K562 (cell line): ENCODE results near the gene ZNF862. TPM values are rescaled to one million over a fixed set of nuclear protein-coding genes. Genes with fewer than 3 reads are reported as not detected.

Experiments used
- ATAC-seq: fragments of 200-7000 bp; cut with Tn5 transposase; 3 replicates; pipeline ENCODE4 v1.9.1; 2020; ENCODE audit warnings: moderate library complexity
- BruUV-seq: library from RNA; stranded (reverse); fragments of 400-500 nt; replicated peaks from 2 replicates; lab custom pipeline; 2021; lab: Mats Ljungman, UMichigan
- CTCF ChIA-PET: fragments of 300-600 bp; formaldehyde crosslinking; extraction: SDS; loops from one replicate; lab custom pipeline; 2021; ENCODE audit warnings: low intra/inter-chr PET ratio; lab: Yijun Ruan, JAX
- POLR2A ChIA-PET: fragments of 300-600, 350-650 bp; sonication (Branson Sonifier 250); formaldehyde crosslinking; extraction: SDS; loops from one replicate; lab custom pipeline; 2021; ENCODE audit warnings: antibody characterized with exemption, inconsistent platforms; lab: Yijun Ruan, JAX
- DNase-seq, 4 experiments: peaks; one replicate each; pipeline versions ENCODE4 v3.0.0 to v3.0.0-alpha.2; 2011 to 2018; ENCODE audit warnings: low spot score in 3 of 4, mixed read lengths in 3 of 4; ENCODE audit errors: extremely low read depth in 1 of 4
- FAIRE-seq: peaks from 2 replicates; lab custom pipeline; 2011; peaks lifted over from hg19 to GRCh38; lab: Jason Lieb, UNC
- H2AFZ ChIP-seq: 2 replicates; pipeline ENCODE4 v1.6.0; 2011; ENCODE audit warnings: low read depth, low read length, control low read depth, inconsistent platforms
- H3K27ac ChIP-seq: fragments of 200-600 bp; 3 replicates; pipeline ENCODE4 v1.8.0; 2011; ENCODE audit warnings: low read depth, mild to moderate bottlenecking, control low read depth, inconsistent platforms, low read length, moderate library complexity, mixed read lengths; ENCODE audit errors: extremely low read depth
- H3K27me3 ChIP-seq, 2 experiments: fragments of 300-600 bp in 1 of 2; 2 replicates in 1 of 2; 3 replicates in 1 of 2; pipeline versions ENCODE4 v1.6.0 to v1.8.0; 2011; ENCODE audit warnings: inconsistent platforms in 2 of 2, low read length in 2 of 2, mild to moderate bottlenecking in 1 of 2, mixed read lengths in 1 of 2, moderate library complexity in 1 of 2; ENCODE audit not compliant: control insufficient read depth in 2 of 2, insufficient read depth in 2 of 2
- H3K36me3 ChIP-seq: fragments of 300-600 bp; 3 replicates; pipeline ENCODE4 v1.8.0; 2011; ENCODE audit warnings: mild to moderate bottlenecking, low read length, inconsistent platforms; ENCODE audit not compliant: control insufficient read depth, insufficient read depth
- H3K4me1 ChIP-seq, 2 experiments: fragments of 200-600 bp in 1 of 2; replicated peaks in 1 of 2; 2 replicates in 1 of 2; 3 replicates in 1 of 2; pipeline versions ENCODE4 v1.5.1 to v1.8.0; 2011; ENCODE audit warnings: inconsistent platforms in 2 of 2, low read length in 2 of 2, mild to moderate bottlenecking in 1 of 2, mixed read lengths in 1 of 2, moderate library complexity in 1 of 2; ENCODE audit not compliant: control insufficient read depth in 2 of 2, insufficient read depth in 2 of 2
- H3K4me2 ChIP-seq: 2 replicates; pipeline ENCODE4 v1.6.1; 2011; ENCODE audit warnings: low read length, control low read depth, inconsistent platforms, mixed read lengths; ENCODE audit not compliant: insufficient read depth
- H3K4me3 ChIP-seq: fragments of 200-600 bp; sonication (generic), shearing (Covaris generic); 2 replicates; pipeline ENCODE4 v1.5.1; 2016; ENCODE audit warnings: control low read depth, inconsistent platforms
- H3K79me2 ChIP-seq: fragments of 200-600 bp; 3 replicates; pipeline ENCODE4 v1.8.0; 2011; ENCODE audit warnings: low read length, inconsistent platforms; ENCODE audit not compliant: control insufficient read depth, insufficient read depth
- H3K9ac ChIP-seq, 2 experiments: 2 replicates each; pipeline versions ENCODE4 v1.6.0 to v1.6.1; 2011; ENCODE audit warnings: low read depth in 2 of 2, low read length in 2 of 2, control low read depth in 1 of 2, inconsistent platforms in 1 of 2, mild to moderate bottlenecking in 1 of 2, mixed read lengths in 1 of 2; ENCODE audit not compliant: insufficient read depth in 1 of 2
- H3K9me1 ChIP-seq: one replicate; pipeline ENCODE4 v1.6.0; 2011; ENCODE audit warnings: inconsistent platforms, mild to moderate bottlenecking, low read length, moderate library complexity; ENCODE audit not compliant: control insufficient read depth, insufficient read depth
- H3K9me3 ChIP-seq: replicated peaks from 2 replicates; pipeline ENCODE4 v1.5.1; 2011; ENCODE audit warnings: low read depth, low read length, inconsistent platforms; ENCODE audit not compliant: control insufficient read depth, insufficient read depth
- H4K20me1 ChIP-seq: replicated peaks from 2 replicates; pipeline ENCODE4 v1.6.1; 2011; ENCODE audit warnings: low read length, inconsistent platforms, mixed read lengths; ENCODE audit not compliant: control insufficient read depth, insufficient read depth
- CCAR2 ChIP-seq: fragments of 200-400 bp; formaldehyde crosslinking; IDR thresholded peaks from 2 replicates; pipeline ENCODE4 v1.6.1; 2017; ENCODE audit warnings: mild to moderate bottlenecking, low read depth, low read length
- HDAC3 ChIP-seq: fragments of 450-650 bp; IDR thresholded peaks from 2 replicates; pipeline ENCODE4 v1.6.1; 2018; ENCODE audit warnings: borderline replicate concordance, mild to moderate bottlenecking, moderate library complexity; ENCODE audit not compliant: partially characterized antibody
- NRF1 ChIP-seq, 2 experiments: fragments of 450-650 bp; IDR thresholded peaks in 1 of 2; conservative IDR thresholded peaks in 1 of 2; 2 replicates each; pipeline ENCODE4 v1.6.1; 2014; ENCODE audit warnings: mild to moderate bottlenecking in 2 of 2
- PCBP1 ChIP-seq: fragments of 200-400 bp; formaldehyde crosslinking; IDR thresholded peaks from 2 replicates; pipeline ENCODE4 v1.6.1; 2018; ENCODE audit warnings: mild to moderate bottlenecking, low read depth, low read length; ENCODE audit not compliant: poor library complexity, severe bottlenecking
- PTBP1 ChIP-seq: fragments of 200-400 bp; formaldehyde crosslinking; IDR thresholded peaks from 2 replicates; pipeline ENCODE4 v1.6.1; 2017; ENCODE audit warnings: low read depth, low read length
- PTTG1 ChIP-seq: fragments of 450-650 bp; IDR thresholded peaks from 2 replicates; pipeline ENCODE4 v1.6.1; 2016; ENCODE audit warnings: low read depth, mild to moderate bottlenecking, missing genetic modification characterization, missing compliant biosample characterization
- RBM34 ChIP-seq: fragments of 200-400 bp; formaldehyde crosslinking; IDR thresholded peaks from 2 replicates; pipeline ENCODE4 v1.6.1; 2018; ENCODE audit warnings: low read length, borderline replicate concordance; ENCODE audit not compliant: insufficient read depth
- SAP30 ChIP-seq: fragments of 200-600 bp; sonication (generic); IDR thresholded peaks from 2 replicates; pipeline ENCODE4 v1.6.1; 2012; ENCODE audit warnings: borderline replicate concordance, low read depth, mild to moderate bottlenecking, moderate library complexity, low read length, control low read depth, inconsistent platforms; ENCODE audit not compliant: insufficient read depth, poor library complexity, severe bottlenecking
- SIX5 ChIP-seq, 2 experiments: IDR thresholded peaks; 2 replicates each; pipeline ENCODE4 v1.6.1; 2011; ENCODE audit warnings: low read length in 2 of 2, borderline replicate concordance in 1 of 2, low read depth in 1 of 2, mild to moderate bottlenecking in 1 of 2, moderate library complexity in 1 of 2; ENCODE audit not compliant: insufficient read depth in 1 of 2
- SRF ChIP-seq, 2 experiments: fragments of 250-450, 450-650 bp in 1 of 2; sonication (Bioruptor Pico) in 1 of 2; sonication (generic) in 1 of 2; formaldehyde crosslinking; IDR thresholded peaks; 2 replicates each; pipeline versions ENCODE4 v1.5.0 to v1.5.1; 2020 to 2022; ENCODE audit warnings: mild to moderate bottlenecking in 1 of 2, missing genetic modification reagents in 1 of 2
- ZNF197 ChIP-seq: fragments of 200-800 bp; sonication (Bioruptor generic); IDR thresholded peaks from 2 replicates; pipeline ENCODE4 v1.6.1; 2016; ENCODE audit warnings: low read depth, missing genetic modification characterization, missing compliant biosample characterization
- ZNF324 ChIP-seq: fragments of 250-450 bp; sonication (Bioruptor Pico); IDR thresholded peaks from 2 replicates; pipeline ENCODE4 v1.4.0; 2020; ENCODE audit warnings: mild to moderate bottlenecking
- WGBS: fragments of 100-300 bp; shearing (Covaris generic); methylation state at CpG from one replicate; pipeline ENCODE4 v1.1.6; 2016; ENCODE audit warnings: low coverage, mixed read lengths; ENCODE audit not compliant: insufficient coverage; ENCODE audit errors: missing lambda C conversion rate; 5-methylcytosine and 5-hydroxymethylcytosine counted together
- in situ Hi-C: fragments of 300-500 bp; cut with MboI; formaldehyde crosslinking; loops from 4 replicates; pipeline ENCODE4 v1.15.0; 2018; ENCODE audit warnings: inconsistent platforms, mixed read lengths
- intact Hi-C: fragments of 100-400 bp; cut with micrococcal nuclease; formaldehyde crosslinking; loops from 2 replicates; pipeline ENCODE4 v1.14.2; 2022
- polyA plus RNA-seq, 8 experiments: library from polyadenylated mRNA; depleted of rRNA in 4 of 8; stranded (reverse) in 5 of 8; unstranded in 3 of 8; fragments of >200 nt; fragmentation: Nextera tagmentation in 2 of 8; fragmentation: Illumina TruSeq in 1 of 8; extraction: Ambion mirVana in 2 of 8; extraction: Trizol in 1 of 8; gene quantifications; 2 replicates each; pipeline versions ENCODE4 v1.2.1 to v1.2.3, GENCODE V29; 2011 to 2014; ENCODE audit warnings: inconsistent platforms in 1 of 8, missing spikeins in 1 of 8
- total RNA-seq, 7 experiments: library from RNA; depleted of rRNA in 6 of 7; stranded (reverse); fragments of >200 nt in 6 of 7; fragmentation: Illumina TruSeq in 2 of 7; extraction: Trizol in 2 of 7; gene quantifications; 2 replicates each; pipeline versions ENCODE4 v1.2.1 to v1.2.3, GENCODE V29; 2011 to 2021; ENCODE audit warnings: low replicate concordance in 1 of 7
- TF ChIP-seq, protein P1 (sequence below): sonication (generic); formaldehyde crosslinking; IDR thresholded peaks from 2 replicates; pipeline ENCODE4 v1.8.0; 2022; ENCODE audit warnings: mild to moderate bottlenecking, missing genetic modification reagents
- TF ChIP-seq, protein P2 (sequence below): IDR thresholded peaks from 2 replicates; pipeline ENCODE4 v1.6.1; 2014; ENCODE audit warnings: antibody characterized with exemption

The ZNF862 gene
- total and polyA plus RNA-seq, 9 of the 15 experiments (the other 6 are each of a cell fraction or from before 2014, with no cell fraction given): 1.1 to 3.9 (median 2.6) TPM

DNA sequence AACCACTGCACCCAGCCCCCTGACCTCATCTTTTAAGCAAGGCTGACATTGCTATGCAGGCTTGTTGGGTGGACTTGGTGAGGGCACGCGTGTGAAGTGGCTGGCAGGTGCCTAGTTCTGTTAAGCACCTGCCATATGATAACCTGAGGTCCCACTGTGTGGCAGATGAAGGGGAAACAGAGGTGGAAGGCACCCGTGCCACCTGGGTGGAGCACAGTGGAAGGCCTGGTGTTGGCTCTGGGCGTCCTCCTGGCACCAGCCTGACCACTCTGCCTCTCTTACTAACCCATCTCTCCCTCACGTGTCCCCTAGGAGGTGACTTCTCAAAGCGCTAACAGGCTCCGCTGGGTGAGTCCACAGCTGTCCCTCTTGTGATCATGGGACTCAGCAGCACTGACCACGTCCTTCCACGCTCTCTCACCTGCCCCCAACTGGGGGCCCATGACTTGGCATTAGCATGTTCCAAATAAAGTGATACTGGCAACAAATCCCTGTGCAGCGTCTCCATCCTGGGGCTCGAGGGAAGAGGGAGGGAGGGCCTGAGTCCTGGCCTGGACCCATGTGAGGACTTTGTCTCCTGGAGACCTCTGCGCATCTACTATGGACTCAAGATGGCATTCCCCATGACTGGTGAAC is 4.6 kb upstream of the ZNF862 start:
- intact Hi-C loops (no loop called here), in situ Hi-C loops (no loop called here)
- Histone ChIP-seq H4K20me1 (peaks cover 14% of the 10 kb centered on the region), H3K9me1 (no peaks in the 10 kb centered on the region), H3K9ac (peak overlapping the region in 1 of 2 experiments; percentile 70; a peak in 2 of 4 replicates), H3K27me3 (peaks cover 30 to 45% of the 10 kb centered on the region in 2 experiments), H3K9me3 (no peaks in the 10 kb centered on the region), H3K79me2 (no peaks in the 10 kb centered on the region), H3K4me3 (no peak overlapping the region), H3K4me2 (no peak overlapping the region), H2AFZ (no peak overlapping the region), H3K4me1 (peaks cover 5 to 15% of the 10 kb centered on the region in 2 experiments; a peak in 4 of 5 replicates), H3K27ac (no peak overlapping the region), H3K36me3 (no peaks in the 10 kb centered on the region)
- ChIA-PET POLR2A (interaction anchor here (0.9 kb wide), 1 partner anchor 11 kb away, joined by 4 read pairs; no protein-coding TSS in a partner anchor), CTCF (no interaction called here)
- BruUV-seq: no TSS peak
- no peak for FAIRE-seq
- DNase-seq: no peak
- 2% methylated on average over 12 of the region's 12 CpGs for WGBS
- no peak for ATAC-seq
- TF ChIP-seq ZNF324 (CRISPR knock-in tag) (no peak), ZNF197 (CRISPR knock-in tag) (no peak), PTTG1 (tag) (no peak), SIX5 (IDR thresholded peaks at IDR 0.05; ENCODE audit: borderline replicate concordance in 1 of 2, insufficient read depth in 1 of 2, low read depth in 1 of 2, low read length in 2 of 2) (no peak), RBM34 (no peak), CCAR2 (no peak), HDAC3 (no peak), SAP30 (no peak), PTBP1 (no peak), SRF (CRISPR knock-in tag; IDR thresholded peaks at IDR 0.05) (no peak), PCBP1 (no peak), NRF1 (conservative IDR thresholded peaks at IDR 0.05 in 1 of 2, IDR thresholded peaks at IDR 0.05 in 1 of 2) (no peak)
- TF ChIP-seq, protein P1, sequence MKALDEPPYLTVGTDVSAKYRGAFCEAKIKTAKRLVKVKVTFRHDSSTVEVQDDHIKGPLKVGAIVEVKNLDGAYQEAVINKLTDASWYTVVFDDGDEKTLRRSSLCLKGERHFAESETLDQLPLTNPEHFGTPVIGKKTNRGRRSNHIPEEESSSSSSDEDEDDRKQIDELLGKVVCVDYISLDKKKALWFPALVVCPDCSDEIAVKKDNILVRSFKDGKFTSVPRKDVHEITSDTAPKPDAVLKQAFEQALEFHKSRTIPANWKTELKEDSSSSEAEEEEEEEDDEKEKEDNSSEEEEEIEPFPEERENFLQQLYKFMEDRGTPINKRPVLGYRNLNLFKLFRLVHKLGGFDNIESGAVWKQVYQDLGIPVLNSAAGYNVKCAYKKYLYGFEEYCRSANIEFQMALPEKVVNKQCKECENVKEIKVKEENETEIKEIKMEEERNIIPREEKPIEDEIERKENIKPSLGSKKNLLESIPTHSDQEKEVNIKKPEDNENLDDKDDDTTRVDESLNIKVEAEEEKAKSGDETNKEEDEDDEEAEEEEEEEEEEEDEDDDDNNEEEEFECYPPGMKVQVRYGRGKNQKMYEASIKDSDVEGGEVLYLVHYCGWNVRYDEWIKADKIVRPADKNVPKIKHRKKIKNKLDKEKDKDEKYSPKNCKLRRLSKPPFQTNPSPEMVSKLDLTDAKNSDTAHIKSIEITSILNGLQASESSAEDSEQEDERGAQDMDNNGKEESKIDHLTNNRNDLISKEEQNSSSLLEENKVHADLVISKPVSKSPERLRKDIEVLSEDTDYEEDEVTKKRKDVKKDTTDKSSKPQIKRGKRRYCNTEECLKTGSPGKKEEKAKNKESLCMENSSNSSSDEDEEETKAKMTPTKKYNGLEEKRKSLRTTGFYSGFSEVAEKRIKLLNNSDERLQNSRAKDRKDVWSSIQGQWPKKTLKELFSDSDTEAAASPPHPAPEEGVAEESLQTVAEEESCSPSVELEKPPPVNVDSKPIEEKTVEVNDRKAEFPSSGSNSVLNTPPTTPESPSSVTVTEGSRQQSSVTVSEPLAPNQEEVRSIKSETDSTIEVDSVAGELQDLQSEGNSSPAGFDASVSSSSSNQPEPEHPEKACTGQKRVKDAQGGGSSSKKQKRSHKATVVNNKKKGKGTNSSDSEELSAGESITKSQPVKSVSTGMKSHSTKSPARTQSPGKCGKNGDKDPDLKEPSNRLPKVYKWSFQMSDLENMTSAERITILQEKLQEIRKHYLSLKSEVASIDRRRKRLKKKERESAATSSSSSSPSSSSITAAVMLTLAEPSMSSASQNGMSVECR (CRISPR knock-in tag): no peak
- TF ChIP-seq, protein P2, sequence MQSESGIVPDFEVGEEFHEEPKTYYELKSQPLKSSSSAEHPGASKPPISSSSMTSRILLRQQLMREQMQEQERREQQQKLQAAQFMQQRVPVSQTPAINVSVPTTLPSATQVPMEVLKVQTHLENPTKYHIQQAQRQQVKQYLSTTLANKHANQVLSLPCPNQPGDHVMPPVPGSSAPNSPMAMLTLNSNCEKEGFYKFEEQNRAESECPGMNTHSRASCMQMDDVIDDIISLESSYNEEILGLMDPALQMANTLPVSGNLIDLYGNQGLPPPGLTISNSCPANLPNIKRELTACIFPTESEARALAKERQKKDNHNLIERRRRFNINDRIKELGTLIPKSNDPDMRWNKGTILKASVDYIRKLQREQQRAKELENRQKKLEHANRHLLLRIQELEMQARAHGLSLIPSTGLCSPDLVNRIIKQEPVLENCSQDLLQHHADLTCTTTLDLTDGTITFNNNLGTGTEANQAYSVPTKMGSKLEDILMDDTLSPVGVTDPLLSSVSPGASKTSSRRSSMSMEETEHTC: no peak
